Gastroesophageal sphincter (tissue), 3 donors: Measurements from ENCODE around the gene SPOP.

Experiments
- EP300 ChIP-seq: sonication (generic); formaldehyde crosslinking; IDR thresholded peaks from one replicate; pipeline ENCODE4 v1.6.1; 2017; ENCODE audit warnings: antibody characterized with exemption, mild to moderate bottlenecking
- POLR2A ChIP-seq, 2 donors: fragments of 450-650 bp; IDR thresholded peaks; one replicate each; pipeline ENCODE4 v1.6.1; 2017; ENCODE audit warnings: antibody characterized with exemption in 2 of 2, mild to moderate bottlenecking in 2 of 2, moderate library complexity in 1 of 2
- POLR2AphosphoS5 ChIP-seq: sonication (generic); formaldehyde crosslinking; IDR thresholded peaks from one replicate; pipeline ENCODE4 v1.6.1; 2017; ENCODE audit warnings: antibody characterized with exemption
- TF ChIP-seq, protein P1 (sequence below), 4 experiments: fragments of 200-600 bp in 2 of 4; fragments of 450-650 bp in 2 of 4; sonication (generic) in 1 of 4; IDR thresholded peaks; one replicate each; pipeline ENCODE4 v1.5.1; 2017 to 2019; ENCODE audit warnings: antibody characterized with exemption in 4 of 4, mild to moderate bottlenecking in 2 of 4, moderate library complexity in 2 of 4

DNA sequence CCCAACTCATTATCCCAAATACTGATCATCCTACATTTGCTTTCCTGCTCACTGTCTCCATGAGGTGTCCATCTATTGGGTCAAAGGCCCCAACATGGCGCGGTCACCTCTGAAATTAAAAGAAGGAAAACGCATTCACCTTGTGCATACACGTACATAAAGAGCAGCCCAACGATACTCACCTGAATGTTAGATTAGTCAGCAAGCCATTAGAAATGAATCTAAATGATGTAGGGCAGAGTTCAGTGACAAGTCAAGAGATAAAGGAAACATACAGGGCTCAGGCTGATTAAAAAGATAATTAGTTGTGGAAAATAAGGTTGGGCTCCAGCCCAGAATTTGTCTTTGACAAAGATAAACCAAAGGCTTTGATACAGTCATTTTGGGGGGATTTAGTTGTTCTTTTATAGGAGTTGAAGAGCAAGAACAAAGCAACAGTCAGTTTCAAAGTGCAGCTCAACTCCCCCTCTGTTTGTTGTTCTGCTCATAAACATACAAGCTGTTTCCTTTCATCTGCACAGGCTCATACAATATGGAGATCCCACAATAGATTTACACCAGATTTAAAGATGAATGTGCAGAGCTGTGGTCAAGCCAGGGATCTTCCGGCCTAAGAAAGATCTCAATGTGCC, 81.2 kb downstream of the SPOP start:
- TF ChIP-seq, protein P1, sequence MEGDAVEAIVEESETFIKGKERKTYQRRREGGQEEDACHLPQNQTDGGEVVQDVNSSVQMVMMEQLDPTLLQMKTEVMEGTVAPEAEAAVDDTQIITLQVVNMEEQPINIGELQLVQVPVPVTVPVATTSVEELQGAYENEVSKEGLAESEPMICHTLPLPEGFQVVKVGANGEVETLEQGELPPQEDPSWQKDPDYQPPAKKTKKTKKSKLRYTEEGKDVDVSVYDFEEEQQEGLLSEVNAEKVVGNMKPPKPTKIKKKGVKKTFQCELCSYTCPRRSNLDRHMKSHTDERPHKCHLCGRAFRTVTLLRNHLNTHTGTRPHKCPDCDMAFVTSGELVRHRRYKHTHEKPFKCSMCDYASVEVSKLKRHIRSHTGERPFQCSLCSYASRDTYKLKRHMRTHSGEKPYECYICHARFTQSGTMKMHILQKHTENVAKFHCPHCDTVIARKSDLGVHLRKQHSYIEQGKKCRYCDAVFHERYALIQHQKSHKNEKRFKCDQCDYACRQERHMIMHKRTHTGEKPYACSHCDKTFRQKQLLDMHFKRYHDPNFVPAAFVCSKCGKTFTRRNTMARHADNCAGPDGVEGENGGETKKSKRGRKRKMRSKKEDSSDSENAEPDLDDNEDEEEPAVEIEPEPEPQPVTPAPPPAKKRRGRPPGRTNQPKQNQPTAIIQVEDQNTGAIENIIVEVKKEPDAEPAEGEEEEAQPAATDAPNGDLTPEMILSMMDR (IDR thresholded peaks at IDR 0.05) = no peak
- TF ChIP-seq POLR2A (IDR thresholded peaks at IDR 0.05) (no peak), EP300 (no peak), POLR2AphosphoS5 (no peak)
